ENCODE results near the gene GAN. TPM values are rescaled to one million over a fixed set of nuclear protein-coding genes. Genes with fewer than 3 reads are reported as not detected.

The GAN gene
- total RNA-seq, 1 experiment from 2014 or later, result 25.4 TPM

GRCh38 chr16:81284995-81285600 lies 29.7 kb upstream of the GAN start:
- no peaks in the 10 kb centered on the region for H3K4me1 Mint-ChIP-seq
- TF ChIP-seq TEAD4 (CRISPR knock-in tag; IDR thresholded peaks at IDR 0.05) (no peak), USF1 (CRISPR knock-in tag; IDR thresholded peaks at IDR 0.05) (no peak), HMGA2 (CRISPR knock-in tag; IDR thresholded peaks at IDR 0.05) (no peak)
- TF ChIP-seq, protein P1, sequence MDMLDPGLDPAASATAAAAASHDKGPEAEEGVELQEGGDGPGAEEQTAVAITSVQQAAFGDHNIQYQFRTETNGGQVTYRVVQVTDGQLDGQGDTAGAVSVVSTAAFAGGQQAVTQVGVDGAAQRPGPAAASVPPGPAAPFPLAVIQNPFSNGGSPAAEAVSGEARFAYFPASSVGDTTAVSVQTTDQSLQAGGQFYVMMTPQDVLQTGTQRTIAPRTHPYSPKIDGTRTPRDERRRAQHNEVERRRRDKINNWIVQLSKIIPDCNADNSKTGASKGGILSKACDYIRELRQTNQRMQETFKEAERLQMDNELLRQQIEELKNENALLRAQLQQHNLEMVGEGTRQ (CRISPR knock-in tag; IDR thresholded peaks at IDR 0.05), result no peak
- TF ChIP-seq, protein P2, sequence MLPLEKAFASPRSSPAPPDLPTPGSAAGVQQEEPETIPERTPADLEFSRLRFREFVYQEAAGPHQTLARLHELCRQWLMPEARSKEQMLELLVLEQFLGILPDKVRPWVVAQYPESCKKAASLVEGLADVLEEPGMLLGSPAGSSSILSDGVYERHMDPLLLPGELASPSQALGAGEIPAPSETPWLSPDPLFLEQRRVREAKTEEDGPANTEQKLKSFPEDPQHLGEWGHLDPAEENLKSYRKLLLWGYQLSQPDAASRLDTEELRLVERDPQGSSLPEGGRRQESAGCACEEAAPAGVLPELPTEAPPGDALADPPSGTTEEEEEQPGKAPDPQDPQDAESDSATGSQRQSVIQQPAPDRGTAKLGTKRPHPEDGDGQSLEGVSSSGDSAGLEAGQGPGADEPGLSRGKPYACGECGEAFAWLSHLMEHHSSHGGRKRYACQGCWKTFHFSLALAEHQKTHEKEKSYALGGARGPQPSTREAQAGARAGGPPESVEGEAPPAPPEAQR (CRISPR knock-in tag; IDR thresholded peaks at IDR 0.05), result no peak
- H3K4me3 Mint-ChIP-seq, result no peak overlapping the region
- no peak overlapping the region for H3K27ac Mint-ChIP-seq
- no peaks in the 10 kb centered on the region for H3K36me3 Mint-ChIP-seq
- CTCF ChIA-PET, result no interaction called here
- H3K27me3 Mint-ChIP-seq (ENCODE audit: low read depth), result no peaks in the 10 kb centered on the region
- H3K9me3 Mint-ChIP-seq, result no peaks in the 10 kb centered on the region
- DNase-seq (ENCODE audit: low spot score), result no peak
- ATAC-seq, result no peak
- POLR2A ChIA-PET, result interaction anchor here (0.5 kb wide), 1 partner anchor 13 kb away, joined by 3 read pairs; no protein-coding TSS in a partner anchor

DNA sequence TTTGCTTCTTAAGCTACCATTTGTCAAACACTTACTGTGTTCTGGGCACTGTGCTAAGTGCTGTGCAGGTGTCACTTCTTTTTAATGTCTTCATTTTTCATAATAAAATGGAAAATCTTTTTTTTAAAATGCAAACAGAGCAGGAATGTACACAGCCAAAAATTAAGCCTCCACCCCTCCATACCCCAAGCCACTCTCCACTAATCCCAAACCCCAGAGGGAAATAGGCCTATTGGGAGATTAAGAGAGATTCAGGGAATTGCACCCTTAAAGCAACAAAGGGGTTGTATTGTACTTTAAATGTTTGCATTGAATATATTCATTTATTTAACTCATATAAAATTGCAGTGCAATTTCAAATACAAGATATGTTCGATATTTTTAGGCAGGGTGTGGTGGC lies 28.6 kb upstream of the GAN start:
- Mint-ChIP-seq H3K27me3 (ENCODE audit: low read depth) (no peaks in the 10 kb centered on the region), H3K36me3 (no peaks in the 10 kb centered on the region), H3K4me3 (no peak overlapping the region), H3K9me3 (no peaks in the 10 kb centered on the region), H3K4me1 (no peaks in the 10 kb centered on the region), H3K27ac (no peak overlapping the region)
- ATAC-seq (no peak), DNase-seq (ENCODE audit: low spot score) (no peak)
- TF ChIP-seq CDX4 (CRISPR knock-in tag; IDR thresholded peaks at IDR 0.05; ENCODE audit: borderline replicate concordance) (no peak), TEAD4 (CRISPR knock-in tag; IDR thresholded peaks at IDR 0.05) (no peak), ZNF416 (CRISPR knock-in tag; IDR thresholded peaks at IDR 0.05) (no peak), NFATC4 (CRISPR knock-in tag; IDR thresholded peaks at IDR 0.05) (no peak), FOXK1 (CRISPR knock-in tag; IDR thresholded peaks at IDR 0.05) (no peak), ZNF263 (CRISPR knock-in tag; IDR thresholded peaks at IDR 0.05; ENCODE audit: low read depth) (no peak), TCF7 (CRISPR knock-in tag; IDR thresholded peaks at IDR 0.05; ENCODE audit: low read depth) (no peak)
- ChIA-PET POLR2A (no interaction called here), CTCF (no interaction called here)

- CTCF ChIA-PET, result interaction anchor here (0.5 kb wide), 1 partner anchor 295 kb away, joined by 5 read pairs; no protein-coding TSS in a partner anchor
- Mint-ChIP-seq H3K4me3 (no peak overlapping the region), H3K9me3 (no peaks in the 10 kb centered on the region), H3K4me1 (no peaks in the 10 kb centered on the region), H3K27ac (no peak overlapping the region), H3K27me3 (ENCODE audit: low read depth) (no peaks in the 10 kb centered on the region; the same call in 1 of the 2 replicates), H3K36me3 (no peaks in the 10 kb centered on the region)
- POLR2A ChIA-PET, result no interaction called here
- TF ChIP-seq ZNF263 (CRISPR knock-in tag; IDR thresholded peaks at IDR 0.05; ENCODE audit: low read depth) (no peak), JUN (CRISPR knock-in tag; IDR thresholded peaks at IDR 0.05) (no peak), RELA (CRISPR knock-in tag; IDR thresholded peaks at IDR 0.05; ENCODE audit: borderline replicate concordance) (no peak), NR1H2 (CRISPR knock-in tag; IDR thresholded peaks at IDR 0.05) (no peak), ZNF317 (CRISPR knock-in tag; IDR thresholded peaks at IDR 0.05; ENCODE audit: borderline replicate concordance, low read depth) (no peak), E2F1 (CRISPR knock-in tag; IDR thresholded peaks at IDR 0.05) (no peak), ETV6 (CRISPR knock-in tag; IDR thresholded peaks at IDR 0.05) (no peak), ZNF219 (CRISPR knock-in tag; IDR thresholded peaks at IDR 0.05; ENCODE audit: borderline replicate concordance) (no peak), FOXK1 (CRISPR knock-in tag; IDR thresholded peaks at IDR 0.05) (no peak), ELF4 (CRISPR knock-in tag; IDR thresholded peaks at IDR 0.05; ENCODE audit: low read depth) (no peak)
- TF ChIP-seq, protein P3, sequence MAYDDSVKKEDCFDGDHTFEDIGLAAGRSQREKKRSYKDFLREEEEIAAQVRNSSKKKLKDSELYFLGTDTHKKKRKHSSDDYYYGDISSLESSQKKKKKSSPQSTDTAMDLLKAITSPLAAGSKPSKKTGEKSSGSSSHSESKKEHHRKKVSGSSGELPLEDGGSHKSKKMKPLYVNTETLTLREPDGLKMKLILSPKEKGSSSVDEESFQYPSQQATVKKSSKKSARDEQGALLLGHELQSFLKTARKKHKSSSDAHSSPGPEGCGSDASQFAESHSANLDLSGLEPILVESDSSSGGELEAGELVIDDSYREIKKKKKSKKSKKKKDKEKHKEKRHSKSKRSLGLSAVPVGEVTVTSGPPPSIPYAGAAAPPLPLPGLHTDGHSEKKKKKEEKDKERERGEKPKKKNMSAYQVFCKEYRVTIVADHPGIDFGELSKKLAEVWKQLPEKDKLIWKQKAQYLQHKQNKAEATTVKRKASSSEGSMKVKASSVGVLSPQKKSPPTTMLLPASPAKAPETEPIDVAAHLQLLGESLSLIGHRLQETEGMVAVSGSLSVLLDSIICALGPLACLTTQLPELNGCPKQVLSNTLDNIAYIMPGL (CRISPR knock-in tag; IDR thresholded peaks at IDR 0.05), result no peak
- DNase-seq (ENCODE audit: low spot score), result no peak
- no peak for ATAC-seq
Measured at GRCh38 chr16:81291117-81291516, 23.6 kb upstream of the GAN start.
